ENCODE results near the gene HGF.

GRCh38 chr7:81674431-81674830 lies 95.4 kb downstream of the HGF start:
- TF ChIP-seq CTCF (conservative IDR thresholded peaks at IDR 0.05; ENCODE audit: low read depth, low read length) (no peak), EZH2 (IDR thresholded peaks at IDR 0.05; ENCODE audit: low read length, unreplicated experiment) (no peak)
